OCI-LY7 (cell line): ENCODE data around the gene SCARB1.

Experiments
- EZH2phosphoT487 ChIP-seq: fragments of 200-600 bp; sonication (generic); IDR thresholded peaks from 2 replicates; pipeline ENCODE4 v1.6.1; 2018; ENCODE audit warnings: low read depth, borderline replicate concordance, mild to moderate bottlenecking, mixed run types, antibody characterized with exemption, low read length, moderate library complexity, mixed read lengths
- TF ChIP-seq, protein P1 (sequence below): fragments of 200-600 bp; sonication (generic); conservative IDR thresholded peaks from 2 replicates; pipeline ENCODE4 v1.5.1; 2014; ENCODE audit warnings: mild to moderate bottlenecking, antibody characterized with exemption, low read length, moderate library complexity, mixed read lengths

DNA sequence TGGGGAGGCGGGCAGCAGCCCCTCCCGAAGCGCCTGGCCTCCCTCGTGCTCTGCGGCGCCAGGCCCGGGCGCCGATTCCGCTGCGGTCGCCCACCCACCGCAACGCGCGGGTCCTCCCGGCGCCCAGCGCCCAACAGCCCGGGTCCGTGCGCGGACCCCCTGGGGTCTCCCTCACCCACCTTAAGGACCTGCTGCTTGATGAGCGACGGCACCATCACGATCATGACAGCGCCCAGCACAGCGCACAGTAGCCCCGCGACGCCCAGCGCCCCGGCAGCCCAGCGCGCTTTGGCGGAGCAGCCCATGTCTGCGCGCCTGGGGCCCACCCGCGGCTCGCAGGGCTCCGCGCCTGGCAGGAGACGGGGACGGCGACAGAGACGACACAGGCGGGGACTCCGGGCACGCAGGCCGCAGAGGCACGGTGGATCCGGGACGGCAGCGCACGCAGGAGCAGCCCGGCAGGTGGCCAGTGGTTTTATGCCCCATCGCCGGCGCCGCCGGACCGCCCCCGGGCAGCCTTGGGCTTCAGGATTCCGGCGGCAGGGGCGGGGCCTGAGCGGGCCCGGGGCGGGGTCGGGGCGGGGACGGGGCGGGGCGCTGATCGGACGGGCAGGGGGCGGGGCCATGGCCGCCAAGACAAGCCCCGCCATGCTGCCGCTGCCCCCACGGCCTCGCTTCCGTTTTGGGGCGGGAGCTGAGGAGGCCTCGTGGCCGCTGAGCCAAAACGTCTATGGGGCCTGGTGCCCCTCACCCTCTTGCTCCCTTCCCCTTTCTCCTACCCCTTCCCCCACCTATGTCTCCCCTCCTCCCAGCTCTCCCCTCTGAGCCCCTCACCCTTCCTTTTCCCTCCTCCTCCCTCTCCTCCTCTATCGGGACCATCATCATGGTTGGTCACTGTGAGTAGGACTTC lies at the start of gene SCARB1:
- TF ChIP-seq, protein P1, sequence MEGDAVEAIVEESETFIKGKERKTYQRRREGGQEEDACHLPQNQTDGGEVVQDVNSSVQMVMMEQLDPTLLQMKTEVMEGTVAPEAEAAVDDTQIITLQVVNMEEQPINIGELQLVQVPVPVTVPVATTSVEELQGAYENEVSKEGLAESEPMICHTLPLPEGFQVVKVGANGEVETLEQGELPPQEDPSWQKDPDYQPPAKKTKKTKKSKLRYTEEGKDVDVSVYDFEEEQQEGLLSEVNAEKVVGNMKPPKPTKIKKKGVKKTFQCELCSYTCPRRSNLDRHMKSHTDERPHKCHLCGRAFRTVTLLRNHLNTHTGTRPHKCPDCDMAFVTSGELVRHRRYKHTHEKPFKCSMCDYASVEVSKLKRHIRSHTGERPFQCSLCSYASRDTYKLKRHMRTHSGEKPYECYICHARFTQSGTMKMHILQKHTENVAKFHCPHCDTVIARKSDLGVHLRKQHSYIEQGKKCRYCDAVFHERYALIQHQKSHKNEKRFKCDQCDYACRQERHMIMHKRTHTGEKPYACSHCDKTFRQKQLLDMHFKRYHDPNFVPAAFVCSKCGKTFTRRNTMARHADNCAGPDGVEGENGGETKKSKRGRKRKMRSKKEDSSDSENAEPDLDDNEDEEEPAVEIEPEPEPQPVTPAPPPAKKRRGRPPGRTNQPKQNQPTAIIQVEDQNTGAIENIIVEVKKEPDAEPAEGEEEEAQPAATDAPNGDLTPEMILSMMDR, result no peak
- TF ChIP-seq EZH2phosphoT487, result no peak
